Measurements from ENCODE around the gene EZH1. TPM values are rescaled to one million over a fixed set of nuclear protein-coding genes. Genes with fewer than 3 reads are reported as not detected.

EZH1 gene
- total and polyA plus RNA-seq, 8 donors: 6.3 to 512 (median 29.1) TPM

- no peak for DNase-seq
- Histone ChIP-seq H3K27me3 (peaks cover 0 to 54% (median 0%) of the 10 kb centered on the region in 3 donors), H3K9me3 (no peaks in the 10 kb centered on the region), H3K4me3 (no peak overlapping the region), H3K27ac (peak overlapping the region in 2 of 5 donors; percentile 31 to 97), H3K4me1 (peaks cover 50 to 91% (median 76%) of the 10 kb centered on the region in 4 donors), H3K36me3 (peaks cover 46 to 68% (median 62%) of the 10 kb centered on the region in 4 donors)
- no peak for TF ChIP-seq CTCF (IDR thresholded peaks at IDR 0.05)
- no peak for TF ChIP-seq EP300 (IDR thresholded peaks at IDR 0.05)
- intact Hi-C loops (cut with DNase I; ENCODE audit: low total_unique reads): no loop called here
- WGBS, 5 donors: 83 to 90% (median 86%) methylated on average over 26 to 28 of the region's 28 CpGs
Observed at GRCh38 chr17:42672038-42672437, 72.8 kb downstream of the EZH1 start.

- peaks cover 55 to 78% (median 72%) of the 10 kb centered on the region in 4 donors for H3K36me3 ChIP-seq
- 74 to 84% (median 79%) methylated on average over 46 to 50 of the region's 50 CpGs for WGBS, 5 donors
- TF ChIP-seq CTCF (IDR thresholded peaks at IDR 0.05) (no peak), EP300 (IDR thresholded peaks at IDR 0.05) (no peak), POLR2AphosphoS5 (IDR thresholded peaks at IDR 0.05) (no peak), POLR2A (IDR thresholded peaks at IDR 0.05) (no peak)
- peaks cover 50 to 90% (median 79%) of the 10 kb centered on the region in 4 donors for H3K4me1 ChIP-seq
- peaks cover 0 to 47% (median 0%) of the 10 kb centered on the region in 3 donors for H3K27me3 ChIP-seq
- H3K4me3 ChIP-seq: peak overlapping the region in 2 of 4 donors; percentile 19 to 29
- peak overlapping the region in 3 of 5 donors; percentile 16 to 75 (median 46) for H3K27ac ChIP-seq
- no peaks in the 10 kb centered on the region for H3K9me3 ChIP-seq
- no peak for DNase-seq
- intact Hi-C loops (cut with DNase I; ENCODE audit: low total_unique reads): no loop called here
Observed at GRCh38 chr17:42670789-42671657, 73.8 kb downstream of the EZH1 start.

DNA sequence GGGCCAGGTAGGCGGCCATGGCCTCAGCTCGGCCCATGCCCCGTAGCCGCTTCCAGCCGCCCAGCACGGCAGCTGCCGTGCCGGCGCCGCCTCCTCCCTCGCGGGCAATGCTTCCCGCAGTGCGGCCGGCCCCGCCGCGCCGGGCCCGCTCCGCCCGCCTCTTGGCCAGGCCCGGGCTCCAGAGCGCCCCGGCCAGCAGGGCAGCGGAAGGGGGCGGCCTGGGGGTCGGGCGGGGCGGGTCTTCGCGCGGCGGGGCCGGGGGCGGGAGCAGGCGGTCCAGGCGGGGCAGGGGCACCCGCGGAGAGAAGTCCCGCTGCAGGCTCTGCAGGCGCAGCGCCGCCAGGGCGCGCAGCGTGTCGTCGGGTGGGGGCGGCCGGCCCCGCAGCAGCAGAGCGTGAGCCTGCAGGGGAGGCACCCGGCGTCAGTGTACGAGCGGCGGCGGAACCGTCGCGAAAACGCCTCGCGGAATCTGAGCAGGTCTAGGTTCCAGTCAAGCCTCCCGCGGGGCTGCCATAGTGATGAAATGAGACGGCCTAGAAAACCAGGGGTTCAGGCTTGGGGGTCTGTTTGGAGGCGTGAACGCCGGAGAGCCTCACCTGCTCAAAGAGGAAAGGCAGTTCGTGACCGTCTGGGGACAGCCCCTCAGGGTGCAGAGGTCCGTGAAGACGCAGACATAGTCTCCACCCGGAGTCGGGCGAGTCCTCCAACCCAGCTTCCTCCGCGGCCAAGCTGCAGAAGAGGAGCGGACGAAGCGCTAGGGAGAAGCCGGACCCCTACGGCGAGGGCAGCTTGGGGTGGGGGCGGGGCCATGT lies 74.7 kb downstream of the EZH1 start:
- peak overlapping the region in 2 of 4 donors; percentile 19 to 29 for H3K4me3 ChIP-seq
- peak in 1 of 2 donors; percentile 41 for DNase-seq
- H3K27me3 ChIP-seq: peaks cover 0 to 38% (median 0%) of the 10 kb centered on the region in 3 donors
- H3K4me1 ChIP-seq: peaks cover 47 to 82% (median 71%) of the 10 kb centered on the region in 4 donors
- intact Hi-C loops (cut with DNase I; ENCODE audit: low total_unique reads): no loop called here
- no peak for TF ChIP-seq EP300 (IDR thresholded peaks at IDR 0.05)
- no peak for TF ChIP-seq POLR2A (IDR thresholded peaks at IDR 0.05)
- no peak for TF ChIP-seq CTCF (IDR thresholded peaks at IDR 0.05)
- TF ChIP-seq POLR2AphosphoS5 (IDR thresholded peaks at IDR 0.05): no peak
- 54 to 76% (median 73%) methylated on average over 49 to 87 of the region's 87 CpGs for WGBS, 5 donors
- no peaks in the 10 kb centered on the region for H3K9me3 ChIP-seq
- peaks cover 63 to 86% (median 80%) of the 10 kb centered on the region in 4 donors for H3K36me3 ChIP-seq
- peak overlapping the region in 3 of 5 donors; percentile 46 to 75 (median 72) for H3K27ac ChIP-seq

DNA sequence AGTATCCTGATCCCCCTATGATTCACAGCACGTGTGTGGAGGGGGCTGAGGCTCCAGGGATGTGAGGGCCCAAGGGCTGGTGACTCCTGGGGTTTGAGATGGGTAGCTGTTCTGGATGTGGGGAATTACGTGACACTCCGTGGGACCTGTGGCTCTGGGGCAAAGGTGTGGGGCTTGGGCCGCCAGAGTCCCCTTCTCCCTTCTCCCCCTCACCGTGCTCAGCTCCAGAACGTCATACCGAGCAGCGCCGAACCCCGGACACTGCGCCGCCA lies 75.2 kb downstream of the EZH1 start:
- no peaks in the 10 kb centered on the region for H3K9me3 ChIP-seq
- peaks cover 0 to 35% (median 0%) of the 10 kb centered on the region in 3 donors for H3K27me3 ChIP-seq
- peaks cover 41 to 77% (median 65%) of the 10 kb centered on the region in 4 donors for H3K4me1 ChIP-seq
- H3K36me3 ChIP-seq: peaks cover 63 to 91% (median 85%) of the 10 kb centered on the region in 4 donors
- TF ChIP-seq CTCF (IDR thresholded peaks at IDR 0.05): no peak
- intact Hi-C loops (cut with DNase I; ENCODE audit: low total_unique reads): no loop called here
- H3K27ac ChIP-seq: peak overlapping the region; percentile 4 to 75 (median 46)
- WGBS, 5 donors: 70 to 87% (median 76%) methylated on average over 8 to 12 of the region's 12 CpGs
- peak overlapping the region in 2 of 4 donors; percentile 13 to 19 for H3K4me3 ChIP-seq
- no peak for DNase-seq
